Activated naive CD8-positive, alpha-beta T cell treated with anti-CD3 and anti-CD28 coated beads, Interleukin-2, amount 50 U/mL, for 16 hours (primary cell): ENCODE data around the gene SIX3.

Source experiments
- DNase-seq: peaks from one replicate; pipeline ENCODE4 v3.0.0-alpha.2; 2020; ENCODE audit warnings: low read depth, low spot score

SIX3 gene

DNA sequence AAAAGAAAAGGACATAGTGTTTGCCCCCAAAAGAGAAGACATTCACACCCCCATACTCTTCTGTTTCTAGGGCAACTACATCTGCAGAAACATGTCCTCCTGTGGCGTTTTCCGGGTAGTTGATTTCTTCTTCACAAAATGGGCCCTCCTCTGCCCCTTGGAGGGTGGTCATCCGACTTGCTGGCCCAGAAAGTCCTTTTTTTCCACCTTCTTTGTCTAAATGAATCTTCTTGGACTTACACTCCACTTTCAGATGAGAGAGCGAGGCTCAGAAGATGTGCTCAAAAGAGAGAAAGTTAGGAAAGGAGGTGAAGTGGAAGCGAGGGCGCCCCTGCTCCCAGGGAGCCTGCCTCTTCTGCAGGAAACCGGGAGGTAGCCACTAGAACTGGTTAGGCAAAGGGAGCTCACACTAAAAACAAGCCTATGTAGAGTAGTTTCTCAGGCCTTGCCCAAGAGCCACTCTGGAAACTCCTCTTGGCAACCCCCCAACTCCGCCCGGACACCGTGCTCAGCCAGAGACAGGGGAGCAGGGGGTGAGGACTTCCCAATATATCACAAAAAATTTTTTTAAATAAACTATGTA, 10.2 kb upstream of the SIX3 start:
- no peak for DNase-seq

DNA sequence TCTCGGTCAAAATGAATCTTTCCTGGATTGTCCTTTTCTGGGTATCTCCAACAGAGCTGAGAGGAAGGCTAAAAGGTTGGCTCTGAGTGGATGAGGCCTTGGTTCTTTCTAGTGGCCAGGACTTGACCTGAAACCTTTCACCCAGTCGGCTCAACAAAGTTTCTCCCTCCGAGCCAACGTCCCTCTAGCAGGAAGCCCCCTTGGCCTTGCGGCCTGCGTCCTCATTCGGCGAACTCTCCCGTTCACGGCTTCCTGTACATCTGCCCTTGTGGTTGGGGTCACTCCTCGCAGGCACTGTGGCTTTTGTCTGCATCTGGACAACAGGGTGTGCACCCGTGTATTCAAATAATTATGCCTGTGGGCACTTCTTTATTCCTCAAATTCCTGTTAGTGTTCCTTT, 9.4 kb upstream of the SIX3 start:
- no peak for DNase-seq

DNA sequence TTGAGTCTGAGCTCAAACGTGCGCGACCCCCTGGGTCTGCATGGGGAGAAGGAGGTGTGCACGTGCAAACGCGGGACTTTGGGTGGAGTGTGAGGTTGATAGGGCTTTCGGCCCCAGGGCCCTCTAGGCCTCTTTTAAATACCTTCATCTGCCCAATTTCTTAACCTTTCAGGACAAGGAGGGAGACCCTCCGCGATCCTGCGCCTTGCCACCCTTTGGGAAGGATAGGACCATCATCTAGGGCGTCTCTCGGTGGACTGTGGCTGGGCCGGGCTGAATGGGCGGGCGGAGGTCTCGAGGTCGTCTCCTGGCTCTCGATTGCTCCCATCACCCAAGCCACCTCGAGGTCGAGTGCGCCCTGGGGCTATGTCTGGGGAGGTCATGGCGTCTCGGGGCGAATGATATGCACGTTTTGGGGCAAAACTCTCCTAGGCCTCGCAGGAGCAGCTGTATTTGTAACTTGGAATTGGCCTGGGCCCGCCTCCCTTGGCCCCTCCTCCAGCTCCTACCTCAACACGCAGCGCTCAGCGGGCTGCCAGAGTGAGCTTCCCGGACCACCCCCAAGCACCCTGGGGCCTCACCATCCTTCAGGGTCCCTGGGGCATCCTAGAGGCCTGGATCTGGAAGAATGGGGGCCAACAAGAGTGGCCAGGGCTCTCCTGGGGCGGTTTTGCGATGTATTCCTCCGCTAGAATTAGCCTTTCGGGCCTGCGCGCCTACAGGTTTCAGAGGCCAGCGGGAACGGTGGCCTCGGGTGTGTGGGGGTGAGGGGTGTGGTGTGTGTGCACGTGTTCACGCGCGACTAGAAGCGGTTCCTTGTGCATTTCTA, 8.7 kb upstream of the SIX3 start:
- no peak for DNase-seq

DNA sequence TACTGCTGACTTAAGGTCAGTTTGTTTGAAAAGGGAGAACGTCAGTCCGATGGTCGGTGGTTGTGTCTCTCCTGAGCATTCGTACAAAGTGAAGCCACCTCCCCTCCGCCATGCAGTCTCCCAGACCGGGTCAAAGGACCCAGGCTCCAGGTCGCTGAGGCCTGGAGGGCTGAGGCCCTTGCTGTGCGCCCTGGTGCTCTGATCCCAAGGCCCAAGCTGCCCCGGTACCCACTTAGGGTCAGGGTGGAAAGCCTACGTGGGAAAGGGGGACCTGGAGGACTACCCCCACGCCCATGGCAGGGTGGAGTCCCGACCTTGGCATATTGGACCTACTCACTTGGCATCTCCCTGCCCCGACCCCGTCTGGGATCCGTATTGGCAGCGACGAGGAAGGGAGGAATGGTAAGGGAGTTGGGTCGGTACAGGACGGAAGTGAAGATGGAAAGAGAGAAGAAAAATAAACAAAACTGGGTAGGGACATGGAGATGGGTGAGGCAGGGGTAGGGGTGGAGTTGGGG, 8.0 kb upstream of the SIX3 start:
- DNase-seq: no peak

DNA sequence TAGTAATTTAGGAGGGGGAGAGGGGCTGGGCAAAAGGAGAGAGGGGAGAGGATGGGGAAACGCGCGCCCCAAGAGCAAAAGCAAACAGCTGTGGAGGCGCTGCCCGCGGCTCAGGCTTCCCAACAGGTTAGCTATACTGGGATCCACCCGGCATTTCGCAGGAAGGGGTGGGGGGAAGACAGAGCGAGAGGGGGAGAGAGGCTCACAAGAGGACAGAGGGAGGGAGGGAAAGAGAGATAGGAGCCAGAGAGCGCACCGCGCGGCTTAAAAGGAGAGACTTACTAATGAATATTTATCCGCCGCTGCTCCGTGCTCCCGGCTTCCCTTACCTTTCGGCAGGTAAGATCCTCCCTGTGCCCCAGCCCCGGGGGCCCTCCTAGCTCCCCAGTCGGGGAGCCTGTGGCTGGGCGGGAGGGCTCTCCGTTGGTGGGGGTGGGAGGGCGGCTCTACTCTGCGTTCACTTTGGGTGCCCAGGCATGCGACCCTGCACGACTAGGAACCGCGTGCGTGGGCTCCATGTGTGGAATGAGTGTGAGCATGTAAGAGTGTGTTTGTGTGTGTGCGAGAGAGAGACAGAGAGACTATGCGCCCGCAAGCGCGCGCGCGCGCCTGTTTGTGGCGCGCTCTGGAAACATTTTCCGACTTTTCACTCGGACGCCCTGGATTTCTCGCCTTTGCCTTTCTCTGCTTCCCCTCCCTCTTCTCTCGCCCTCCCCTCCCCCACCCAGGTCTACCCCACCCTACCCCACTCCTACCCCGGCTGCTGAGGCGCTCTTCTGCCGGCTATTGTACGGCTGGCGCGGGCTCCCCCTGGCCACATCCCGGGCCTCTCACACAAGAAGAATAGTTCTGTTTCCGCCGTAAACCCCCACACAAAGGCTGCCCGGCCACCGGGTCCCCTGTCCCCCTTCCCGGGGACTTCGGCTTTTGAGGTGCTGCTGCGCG, 7.2 kb upstream of the SIX3 start:
- DNase-seq: no peak

GRCh38 chr2:44934983-44935728, 6.3 kb upstream of the SIX3 start:
- DNase-seq: no peak

GRCh38 chr2:44935729-44936098, 5.8 kb upstream of the SIX3 start:
- no peak for DNase-seq

GRCh38 chr2:44936275-44936674, 5.2 kb upstream of the SIX3 start:
- DNase-seq: no peak

DNA sequence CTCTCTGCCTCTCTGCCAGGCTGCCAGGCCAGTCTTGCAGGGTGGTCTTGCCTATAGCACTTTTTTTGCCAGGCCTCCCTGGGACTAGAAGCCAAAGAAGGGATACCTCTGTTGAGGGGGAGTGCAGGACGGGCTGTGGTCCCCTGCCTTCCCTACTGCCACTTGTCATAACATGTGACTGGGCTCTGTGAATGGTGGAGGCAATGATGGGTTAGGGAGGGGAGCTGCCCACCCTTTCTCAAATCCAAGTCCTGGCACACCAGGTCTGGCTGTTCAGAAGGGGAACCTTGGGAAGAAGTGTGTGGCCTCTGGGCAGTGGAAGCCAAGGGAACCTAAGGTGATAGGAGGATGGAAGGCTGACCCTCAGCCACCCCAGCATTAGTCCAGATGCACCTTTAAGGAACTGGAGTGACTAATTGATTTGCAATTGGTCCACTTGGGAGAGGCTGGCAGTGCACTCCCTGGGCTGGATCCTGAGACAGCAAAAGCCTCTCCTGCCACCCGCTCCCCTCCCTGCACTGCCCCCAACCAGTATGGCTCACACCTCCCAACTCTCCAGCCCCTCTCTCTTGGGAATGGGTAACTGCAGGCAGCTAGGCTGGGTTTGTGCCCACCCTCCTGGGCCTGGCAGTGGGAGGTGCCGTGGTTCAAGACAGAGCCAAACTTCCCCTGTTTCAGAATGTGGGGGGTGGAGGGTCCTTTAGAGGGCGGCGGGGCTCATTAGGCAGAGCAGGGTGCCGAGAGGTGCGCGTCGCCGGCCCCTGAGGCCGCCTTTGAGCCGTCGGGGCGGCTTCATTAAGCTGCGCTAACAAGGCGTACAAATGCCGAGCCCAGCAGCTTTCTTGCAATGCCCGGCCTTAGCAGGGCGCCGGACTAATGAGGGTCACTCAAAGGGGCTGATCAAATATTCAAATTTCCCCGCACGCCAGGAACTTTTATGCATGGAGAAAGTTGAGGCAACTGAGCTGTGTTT, 4.5 kb upstream of the SIX3 start:
- no peak for DNase-seq

DNA sequence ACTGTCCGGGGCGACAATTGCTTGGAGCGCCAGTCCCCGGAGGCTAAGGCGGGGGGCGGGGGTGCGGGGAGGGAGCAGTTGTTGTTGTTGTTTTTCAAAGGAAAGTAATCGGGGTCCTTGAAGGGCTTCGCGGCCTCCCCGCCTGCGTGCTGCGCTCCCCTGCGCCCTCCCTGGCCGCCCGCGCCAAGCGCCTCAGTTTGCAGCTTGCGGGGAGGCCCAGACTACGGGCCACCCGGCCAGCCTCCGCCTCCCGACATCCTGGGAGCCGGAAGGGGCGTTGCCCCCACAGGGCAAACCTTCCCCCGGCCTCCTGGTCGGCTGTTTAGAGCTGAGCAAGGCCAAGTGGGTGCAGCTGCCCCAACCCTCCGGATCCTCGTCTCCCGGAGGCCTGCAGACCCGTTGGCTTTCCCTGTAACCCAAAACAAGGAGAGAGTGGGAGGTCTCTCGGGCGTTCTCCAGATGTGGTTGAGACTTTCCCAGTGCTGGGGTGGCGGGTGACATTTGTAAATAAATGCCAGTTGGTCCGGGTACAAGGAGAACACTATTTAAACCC, 3.7 kb upstream of the SIX3 start:
- no peak for DNase-seq

DNA sequence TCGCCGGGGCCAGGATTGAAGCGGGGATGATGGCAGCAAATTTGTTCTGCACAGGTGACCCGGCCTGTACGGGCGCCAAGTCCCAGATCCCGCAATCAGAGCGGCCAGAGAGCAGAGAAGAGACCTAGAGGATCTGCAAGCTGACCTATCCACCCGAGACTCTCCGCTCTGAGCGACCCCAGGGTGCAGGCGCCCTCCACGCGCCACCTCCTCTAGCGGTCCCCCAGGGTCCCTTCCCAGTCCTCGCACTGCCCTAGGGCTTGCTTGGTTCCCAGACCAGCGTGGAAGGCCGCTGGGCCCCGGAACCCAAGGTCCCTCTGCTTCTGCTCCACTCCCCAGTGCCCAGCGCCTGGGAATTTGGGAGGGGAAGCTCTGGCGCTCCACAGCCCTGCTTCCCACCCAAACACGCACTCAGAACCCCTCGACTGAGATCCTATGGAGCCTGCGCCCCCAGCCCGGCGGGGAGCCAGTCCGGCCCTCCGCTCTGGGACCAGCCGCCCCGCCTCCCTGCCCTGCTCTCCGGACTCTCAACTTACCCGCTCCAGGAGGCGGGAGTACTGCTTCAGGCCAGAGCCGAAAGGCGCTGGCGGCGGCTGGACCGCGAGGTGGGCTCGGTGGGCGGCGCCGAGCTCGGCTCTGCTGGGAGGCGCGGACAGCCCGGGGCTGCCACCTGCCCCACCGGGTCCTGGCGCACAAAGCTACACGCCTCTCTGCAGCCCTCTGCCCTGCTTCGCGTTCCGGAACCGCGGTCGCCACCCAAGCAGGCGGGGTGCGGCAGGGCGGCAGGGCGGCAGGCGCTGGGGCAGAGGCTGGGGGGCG, 3.0 kb upstream of the SIX3 start:
- DNase-seq: no peak

DNA sequence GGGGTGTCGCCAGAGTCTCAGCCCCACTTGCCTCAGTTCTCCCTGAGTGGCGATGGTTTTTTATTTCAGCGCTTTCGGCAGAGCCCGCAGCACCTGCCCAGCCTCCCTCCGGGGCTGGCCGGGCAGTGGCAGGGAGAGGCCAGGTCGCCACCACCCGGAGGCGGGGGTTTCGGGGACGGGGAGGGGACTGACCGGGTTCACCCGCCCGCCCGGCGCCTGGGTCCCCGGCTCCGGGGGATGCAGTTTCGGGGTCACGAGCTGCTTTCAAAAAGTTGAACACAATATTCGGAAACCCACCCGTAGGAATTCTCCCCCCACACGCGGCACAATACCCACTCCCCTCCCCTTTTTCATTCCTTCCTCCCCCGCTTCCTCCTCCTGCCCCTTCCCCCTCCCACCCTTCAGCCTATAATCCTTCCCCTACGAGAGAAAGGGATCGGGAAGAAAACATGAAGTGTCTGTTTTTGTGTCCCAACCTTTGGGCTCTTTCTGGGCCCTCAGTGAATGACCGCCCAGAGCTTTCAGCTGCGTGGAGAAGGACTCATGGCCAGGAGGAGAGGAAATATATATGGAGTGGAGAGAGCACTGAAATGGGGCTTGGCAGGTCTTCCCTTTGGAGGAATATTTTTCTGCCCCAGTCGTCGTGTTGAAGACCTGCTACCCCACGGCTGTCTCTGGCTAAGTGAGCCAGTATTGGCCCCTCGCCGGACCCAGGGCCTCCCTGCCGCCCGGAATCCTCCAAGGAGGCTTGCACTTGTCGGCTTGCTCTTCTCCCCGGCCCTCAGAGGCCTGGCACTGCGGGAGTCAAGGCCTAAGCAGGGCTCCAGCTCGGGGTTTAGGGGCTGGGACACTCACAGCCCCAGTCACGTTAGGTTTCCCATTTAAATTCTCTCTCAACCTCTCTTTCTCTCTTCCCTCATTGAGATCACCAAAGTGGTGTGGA, 2.1 kb upstream of the SIX3 start:
- DNase-seq: no peak

GRCh38 chr2:44940049-44940494, 1.4 kb upstream of the SIX3 start:
- DNase-seq: no peak

GRCh38 chr2:44940732-44941464, 604 bp upstream of the SIX3 start:
- DNase-seq: no peak

GRCh38 chr2:44942304-44943030, 965 bp downstream of the SIX3 start:
- no peak for DNase-seq

DNA sequence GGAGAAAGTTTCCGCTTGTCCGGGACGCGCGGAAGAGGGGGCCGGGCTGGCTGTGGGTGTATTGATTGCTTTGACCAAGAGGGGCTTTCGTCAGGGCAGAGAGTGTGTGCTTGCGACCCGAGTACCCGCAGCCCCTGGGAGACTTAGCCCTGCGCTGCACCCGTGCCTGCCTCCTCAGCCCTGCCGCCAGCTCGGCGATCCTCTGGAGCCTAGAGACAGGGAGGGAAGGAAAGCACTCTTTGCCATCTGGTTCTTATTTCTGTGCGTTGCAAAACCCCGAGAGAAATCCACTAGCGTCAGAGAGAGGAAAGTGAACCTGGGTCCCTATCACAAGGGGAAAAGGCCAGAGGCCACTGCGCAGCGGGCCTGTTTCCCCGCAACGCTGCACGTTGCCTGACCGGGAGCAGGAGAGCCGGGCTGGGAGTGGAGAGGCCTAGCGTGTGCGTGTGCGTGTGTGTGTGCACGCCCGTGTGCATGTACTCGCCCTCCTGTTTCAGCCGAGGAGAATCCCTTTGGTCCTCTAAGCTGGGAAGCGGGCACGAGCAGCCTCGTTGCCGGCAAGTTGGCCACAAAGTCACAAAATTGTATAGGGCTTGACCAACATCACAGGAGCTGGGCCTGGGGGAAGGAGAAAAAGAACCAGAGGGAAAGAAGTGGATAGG, 1.7 kb downstream of the SIX3 start:
- DNase-seq: no peak
